GM18867 (cell line): Measurements from ENCODE around the gene B3GLCT.

ENCODE experiments used
- ATAC-seq: cut with Tn5 transposase; IDR thresholded peaks from one replicate; pipeline ENCODE4 v1.9.1; 2021; ENCODE audit warnings: mild to moderate bottlenecking, moderate library complexity; ENCODE audit not compliant: unreplicated experiment

The B3GLCT gene

GRCh38 chr13:31221057-31221456 lies 21.3 kb downstream of the B3GLCT start:
- ATAC-seq: no peak

- no peak for ATAC-seq
Measured at GRCh38 chr13:31223215-31223614, 23.4 kb downstream of the B3GLCT start.

- ATAC-seq: no peak
Measured at GRCh38 chr13:31223640-31224039, 23.9 kb downstream of the B3GLCT start.

GRCh38 chr13:31224174-31224669 lies 24.4 kb downstream of the B3GLCT start:
- ATAC-seq: no peak

GRCh38 chr13:31224963-31225559 lies 25.3 kb downstream of the B3GLCT start:
- no peak for ATAC-seq

- no peak for ATAC-seq
Measured at GRCh38 chr13:31225998-31226675, 26.4 kb downstream of the B3GLCT start.

GRCh38 chr13:31227063-31227462 lies 27.3 kb downstream of the B3GLCT start:
- no peak for ATAC-seq

- no peak for ATAC-seq
Measured at GRCh38 chr13:31227870-31228269, 28.1 kb downstream of the B3GLCT start.

- peak; percentile 74 for ATAC-seq
Measured at GRCh38 chr13:31234729-31235128, 35.0 kb downstream of the B3GLCT start.

- ATAC-seq: no peak
Measured at GRCh38 chr13:31236211-31236786, 36.5 kb downstream of the B3GLCT start.

- ATAC-seq: no peak
Measured at GRCh38 chr13:31240921-31241320, 41.1 kb downstream of the B3GLCT start.

- no peak for ATAC-seq
Measured at GRCh38 chr13:31242367-31242766, 42.6 kb downstream of the B3GLCT start.

- ATAC-seq: no peak
Measured at GRCh38 chr13:31242916-31243315, 43.1 kb downstream of the B3GLCT start.

GRCh38 chr13:31245598-31246373 lies 46.0 kb downstream of the B3GLCT start:
- no peak for ATAC-seq

GRCh38 chr13:31246918-31247317 lies 47.1 kb downstream of the B3GLCT start:
- no peak for ATAC-seq

GRCh38 chr13:31248361-31248760 lies 48.6 kb downstream of the B3GLCT start:
- no peak for ATAC-seq

- no peak for ATAC-seq
Measured at GRCh38 chr13:31248965-31249539, 49.3 kb downstream of the B3GLCT start.

GRCh38 chr13:31250435-31250834 lies 50.7 kb downstream of the B3GLCT start:
- no peak for ATAC-seq

GRCh38 chr13:31261241-31261640 lies 61.5 kb downstream of the B3GLCT start:
- no peak for ATAC-seq

- no peak for ATAC-seq
Measured at GRCh38 chr13:31263346-31263745, 63.6 kb downstream of the B3GLCT start.

- no peak for ATAC-seq
Measured at GRCh38 chr13:31264151-31264550, 64.4 kb downstream of the B3GLCT start.
